Esophagus squamous epithelium (tissue), 5 donors: ENCODE measurements around the gene CDK10. TPM values are rescaled to one million over a fixed set of nuclear protein-coding genes. Genes with fewer than 3 reads are reported as not detected.

Source experiments
- DNase-seq: peaks from one replicate; lab custom pipeline; 2025; lab: John Stamatoyannopoulos, UW
- H3K27ac ChIP-seq, 4 donors: fragments of 200-600 bp; sonication (generic); one replicate each; pipeline ENCODE4 v1.5.1; 2016 to 2019; ENCODE audit warnings: mild to moderate bottlenecking in 1 of 4
- H3K27me3 ChIP-seq, 4 donors: fragments of 200-600 bp; sonication (generic); 1 replicate in 3 of 4; 2 replicates in 1 of 4; pipeline versions ENCODE4 v1.5.1 to v1.6.0; 2017 to 2021; ENCODE audit warnings: antibody characterized with exemption in 1 of 4
- H3K36me3 ChIP-seq, 3 donors: fragments of 200-600 bp; sonication (generic); one replicate each; pipeline ENCODE4 v1.5.1; 2016 to 2019
- H3K4me1 ChIP-seq, 3 donors: fragments of 200-600 bp; sonication (generic); one replicate each; pipeline ENCODE4 v1.5.1; 2017 to 2019
- H3K4me3 ChIP-seq, 4 donors: fragments of 200-600 bp; sonication (generic); 1 replicate in 3 of 4; 2 replicates in 1 of 4; pipeline ENCODE4 v1.5.1; 2016 to 2019; ENCODE audit warnings: mild to moderate bottlenecking in 2 of 4, moderate library complexity in 1 of 4
- H3K9me3 ChIP-seq, 3 donors: fragments of 200-600 bp; sonication (generic); one replicate each; pipeline ENCODE4 v1.5.1; 2016 to 2019
- POLR2A ChIP-seq, 4 donors: fragments of 450-650 bp; IDR thresholded peaks; one replicate each; pipeline ENCODE4 v1.6.1; 2017; ENCODE audit warnings: antibody characterized with exemption in 4 of 4, mild to moderate bottlenecking in 4 of 4, moderate library complexity in 3 of 4
- WGBS, 2 donors: methylation state at CpG; one replicate each; pipeline ENCODE4 v1.1.5; 2018; 5-methylcytosine and 5-hydroxymethylcytosine counted together
- intact Hi-C: fragments of 100-400 bp; cut with DNase I; formaldehyde crosslinking; loops from one replicate; pipeline ENCODE4 v1.15.0; 2022
- total RNA-seq, 4 donors: library from RNA; depleted of rRNA; stranded (reverse); fragments of >200 nt; gene quantifications; one replicate each; pipeline ENCODE4 v1.1.0, GENCODE V29; 2016
- TF ChIP-seq, protein P1 (sequence below), 6 experiments: fragments of 450-650 bp in 4 of 6; fragments of 200-600 bp in 2 of 6; sonication (generic) in 2 of 6; IDR thresholded peaks; one replicate each; pipeline ENCODE4 v1.5.1; 2016 to 2019; ENCODE audit warnings: antibody characterized with exemption in 6 of 6, mild to moderate bottlenecking in 4 of 6, moderate library complexity in 4 of 6
- donor health status: DM: yes; HTN: yes; CAD: no.

The CDK10 gene
- total RNA-seq, 4 donors from 2014 or later: 21.6 to 45.0 (median 39.3) TPM

DNA sequence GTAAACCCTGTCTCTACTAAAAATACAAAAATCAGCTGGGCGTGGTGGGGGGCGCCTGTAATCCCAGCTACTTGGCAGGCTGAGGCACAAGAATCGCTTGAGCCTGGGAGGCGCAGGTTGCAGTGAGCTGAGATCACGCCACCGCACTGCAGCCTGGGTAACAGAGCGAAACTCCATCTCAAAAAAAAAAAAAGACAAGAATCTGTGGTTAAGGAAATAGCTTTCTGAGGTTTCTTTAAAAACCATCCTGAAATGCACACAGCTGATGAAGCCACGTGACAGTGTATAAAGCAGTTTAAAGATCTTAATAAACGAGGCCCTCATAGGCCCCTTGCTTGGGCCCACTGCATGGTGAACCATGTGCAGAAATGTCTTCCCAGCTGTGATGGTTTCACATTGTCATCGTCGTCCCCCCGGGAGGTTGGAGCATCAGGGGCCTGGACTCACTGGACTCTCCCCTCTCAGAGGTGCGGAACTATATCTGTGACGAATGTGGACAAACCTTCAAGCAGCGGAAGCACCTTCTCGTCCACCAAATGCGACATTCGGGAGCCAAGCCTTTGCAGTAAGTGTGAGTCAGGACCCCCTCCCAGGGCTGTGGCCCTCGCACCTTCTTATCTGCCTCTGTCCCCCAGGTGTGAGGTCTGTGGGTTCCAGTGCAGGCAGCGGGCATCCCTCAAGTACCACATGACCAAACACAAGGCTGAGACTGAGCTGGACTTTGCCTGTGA is 51.0 kb downstream of the CDK10 start:
- TF ChIP-seq POLR2A (IDR thresholded peaks at IDR 0.05): no peak
- TF ChIP-seq, protein P1, sequence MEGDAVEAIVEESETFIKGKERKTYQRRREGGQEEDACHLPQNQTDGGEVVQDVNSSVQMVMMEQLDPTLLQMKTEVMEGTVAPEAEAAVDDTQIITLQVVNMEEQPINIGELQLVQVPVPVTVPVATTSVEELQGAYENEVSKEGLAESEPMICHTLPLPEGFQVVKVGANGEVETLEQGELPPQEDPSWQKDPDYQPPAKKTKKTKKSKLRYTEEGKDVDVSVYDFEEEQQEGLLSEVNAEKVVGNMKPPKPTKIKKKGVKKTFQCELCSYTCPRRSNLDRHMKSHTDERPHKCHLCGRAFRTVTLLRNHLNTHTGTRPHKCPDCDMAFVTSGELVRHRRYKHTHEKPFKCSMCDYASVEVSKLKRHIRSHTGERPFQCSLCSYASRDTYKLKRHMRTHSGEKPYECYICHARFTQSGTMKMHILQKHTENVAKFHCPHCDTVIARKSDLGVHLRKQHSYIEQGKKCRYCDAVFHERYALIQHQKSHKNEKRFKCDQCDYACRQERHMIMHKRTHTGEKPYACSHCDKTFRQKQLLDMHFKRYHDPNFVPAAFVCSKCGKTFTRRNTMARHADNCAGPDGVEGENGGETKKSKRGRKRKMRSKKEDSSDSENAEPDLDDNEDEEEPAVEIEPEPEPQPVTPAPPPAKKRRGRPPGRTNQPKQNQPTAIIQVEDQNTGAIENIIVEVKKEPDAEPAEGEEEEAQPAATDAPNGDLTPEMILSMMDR (IDR thresholded peaks at IDR 0.05): no peak
- intact Hi-C loops: no loop called here
- Histone ChIP-seq H3K27ac (no peak overlapping the region), H3K36me3 (peaks cover 58 to 94% (median 72%) of the 10 kb centered on the region in 3 donors), H3K4me1 (no peaks in the 10 kb centered on the region), H3K4me3 (no peak overlapping the region), H3K9me3 (no peaks in the 10 kb centered on the region), H3K27me3 (no peaks in the 10 kb centered on the region)
- DNase-seq: no peak
- 83 to 86% methylated on average over 15 to 18 of the region's 20 CpGs for WGBS, 2 donors

DNA sequence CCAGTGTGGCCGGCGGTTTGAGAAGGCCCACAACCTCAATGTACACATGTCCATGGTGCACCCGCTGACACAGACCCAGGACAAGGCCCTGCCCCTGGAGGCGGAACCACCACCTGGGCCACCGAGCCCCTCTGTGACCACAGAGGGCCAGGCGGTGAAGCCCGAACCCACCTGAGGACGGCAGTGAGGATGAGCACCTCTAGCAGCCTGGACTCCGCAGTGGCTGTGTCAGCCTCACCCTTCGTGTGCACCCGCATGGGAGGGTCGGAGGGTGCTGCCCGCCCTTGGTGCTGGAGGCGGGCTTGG is 51.5 kb downstream of the CDK10 start:
- Histone ChIP-seq H3K36me3 (peaks cover 56 to 89% (median 67%) of the 10 kb centered on the region in 3 donors), H3K4me3 (no peak overlapping the region), H3K27me3 (no peaks in the 10 kb centered on the region), H3K27ac (no peak overlapping the region), H3K9me3 (no peaks in the 10 kb centered on the region), H3K4me1 (no peaks in the 10 kb centered on the region)
- WGBS, 2 donors: 97% methylated on average over 6 of the region's 14 CpGs; no CpG with 5 or more reads in 1 of the 2 donors
- intact Hi-C loops: no loop called here
- DNase-seq: no peak
- TF ChIP-seq, protein P1 (IDR thresholded peaks at IDR 0.05): no peak
- no peak for TF ChIP-seq POLR2A (IDR thresholded peaks at IDR 0.05)

DNA sequence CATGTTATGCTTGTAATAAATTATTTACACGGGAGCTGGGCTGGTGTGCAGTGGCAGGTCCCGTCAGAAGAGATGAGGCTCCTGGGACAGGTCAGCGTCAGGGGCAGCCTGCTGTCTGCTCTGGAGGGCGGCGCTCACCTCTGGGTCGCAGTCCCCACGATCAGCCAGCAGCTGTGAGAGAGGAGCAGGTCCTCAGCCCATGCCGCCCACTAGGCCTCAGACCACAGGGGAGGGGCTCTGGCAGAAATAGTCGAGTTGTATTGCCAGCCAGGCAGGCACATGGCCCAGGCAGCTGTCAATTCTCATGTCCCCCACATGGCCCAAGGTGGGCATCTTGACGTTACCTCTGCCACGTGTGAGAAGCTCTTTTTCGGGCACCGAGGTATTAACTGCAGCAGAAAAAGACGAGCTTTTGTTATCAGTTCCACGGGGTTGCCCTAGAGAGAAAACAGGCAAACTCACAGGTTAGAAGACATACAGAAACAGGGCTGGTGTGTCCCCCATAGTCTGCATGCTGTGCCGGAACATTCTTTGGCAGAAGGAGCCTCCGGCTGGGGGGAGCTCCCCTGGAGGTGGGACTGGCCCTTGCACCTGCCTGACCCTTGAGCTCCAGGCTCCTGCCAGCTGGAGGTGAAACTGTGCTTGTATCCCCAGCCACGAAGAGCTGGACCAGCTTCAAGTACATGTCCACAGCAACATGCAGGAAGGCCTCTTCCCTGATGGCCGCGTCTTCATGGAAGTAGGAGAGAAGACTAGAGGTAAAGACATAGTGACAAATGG is 52.2 kb downstream of the CDK10 start:
- DNase-seq: no peak
- intact Hi-C loops: no loop called here
- TF ChIP-seq, protein P1 (IDR thresholded peaks at IDR 0.05): no peak
- no peak for TF ChIP-seq POLR2A (IDR thresholded peaks at IDR 0.05)
- WGBS, 2 donors: 72 to 83% methylated on average over 3 to 8 of the region's 20 CpGs
- Histone ChIP-seq H3K4me1 (no peaks in the 10 kb centered on the region), H3K27ac (no peak overlapping the region), H3K4me3 (no peak overlapping the region), H3K27me3 (no peaks in the 10 kb centered on the region), H3K36me3 (peaks cover 49 to 82% (median 60%) of the 10 kb centered on the region in 3 donors), H3K9me3 (no peaks in the 10 kb centered on the region)

DNA sequence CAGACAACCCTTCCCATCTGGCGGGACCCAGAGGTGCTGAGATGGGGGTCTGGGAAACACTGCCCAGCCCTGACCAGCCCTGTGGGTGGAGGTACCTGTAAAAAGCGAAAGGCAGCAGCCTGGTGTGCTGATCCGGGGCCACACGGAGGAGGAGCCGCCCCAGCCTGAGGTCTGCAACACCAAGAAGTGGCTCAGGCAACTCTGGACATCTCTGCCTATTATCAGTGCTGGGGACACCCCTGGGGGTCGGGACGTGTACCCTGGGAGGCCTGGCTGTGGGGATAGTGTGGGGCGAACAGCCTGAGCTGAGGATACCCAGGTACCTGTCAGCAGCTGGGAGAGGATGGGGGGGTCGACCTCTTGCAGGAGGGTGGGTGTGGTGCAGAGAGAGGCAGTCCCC is 52.9 kb downstream of the CDK10 start:
- intact Hi-C loops: no loop called here
- Histone ChIP-seq H3K27me3 (no peaks in the 10 kb centered on the region), H3K4me1 (no peaks in the 10 kb centered on the region), H3K9me3 (no peaks in the 10 kb centered on the region), H3K4me3 (no peak overlapping the region), H3K36me3 (peaks cover 42 to 75% (median 54%) of the 10 kb centered on the region in 3 donors), H3K27ac (no peak overlapping the region)
- no peak for DNase-seq
- TF ChIP-seq POLR2A (IDR thresholded peaks at IDR 0.05): no peak
- TF ChIP-seq, protein P1 (IDR thresholded peaks at IDR 0.05): no peak
- WGBS, 2 donors: 70 to 87% methylated on average over 3 to 7 of the region's 9 CpGs
